ENCODE results near the gene SCAMP5.

Gene SCAMP5

GRCh38 chr15:75051191-75051608 is 55.8 kb downstream of the SCAMP5 start:
- DNase-seq, result no peak

- no peak for DNase-seq
These were observed 56.3 kb downstream of the SCAMP5 start for GRCh38 chr15:75051711-75052110.

GRCh38 chr15:75052972-75053747 is 57.8 kb downstream of the SCAMP5 start:
- DNase-seq, result no peak

- DNase-seq, result no peak
These were observed 58.4 kb downstream of the SCAMP5 start for GRCh38 chr15:75053748-75054125.

- DNase-seq, result no peak
These were observed 59.0 kb downstream of the SCAMP5 start for GRCh38 chr15:75054172-75054897.

- no peak for DNase-seq
These were observed 60.7 kb downstream of the SCAMP5 start for GRCh38 chr15:75056036-75056435.

- DNase-seq, result no peak
These were observed 63.0 kb downstream of the SCAMP5 start for GRCh38 chr15:75058127-75058905.

- no peak for DNase-seq
These were observed 64.2 kb downstream of the SCAMP5 start for GRCh38 chr15:75059607-75060006.

- DNase-seq, result no peak
These were observed 65.9 kb downstream of the SCAMP5 start for GRCh38 chr15:75061272-75061671.

- no peak for DNase-seq
These were observed 67.3 kb downstream of the SCAMP5 start for GRCh38 chr15:75062706-75063105.

GRCh38 chr15:75063338-75063737 is 68.0 kb downstream of the SCAMP5 start:
- no peak for DNase-seq

- DNase-seq, result no peak
These were observed 68.5 kb downstream of the SCAMP5 start for GRCh38 chr15:75063889-75064288.

GRCh38 chr15:75064846-75065245 is 69.5 kb downstream of the SCAMP5 start:
- DNase-seq, result no peak

- DNase-seq, result no peak
These were observed 70.1 kb downstream of the SCAMP5 start for GRCh38 chr15:75065467-75065850.

- DNase-seq, result no peak
These were observed 70.6 kb downstream of the SCAMP5 start for GRCh38 chr15:75065851-75066509.

GRCh38 chr15:75067123-75067830 is 71.9 kb downstream of the SCAMP5 start:
- no peak for DNase-seq

- no peak for DNase-seq
These were observed 73.4 kb downstream of the SCAMP5 start for GRCh38 chr15:75068748-75069147.

GRCh38 chr15:75069301-75069925 is 74.0 kb downstream of the SCAMP5 start:
- no peak for DNase-seq

GRCh38 chr15:75070674-75071073 is 75.3 kb downstream of the SCAMP5 start:
- DNase-seq, result no peak

Data from NCI-H510A (cell line).